Islet of Langerhans (tissue), 1 donor: ENCODE results near the gene ENTREP3.

ENCODE experiments used
- FAIRE-seq: peaks from one replicate; lab custom pipeline; 2011; peaks lifted over from hg19 to GRCh38; lab: Jason Lieb, UNC

Gene ENTREP3

GRCh38 chr1:155277902-155278688, 22.8 kb upstream of the ENTREP3 start:
- no peak for FAIRE-seq

- no peak for FAIRE-seq
Observed at GRCh38 chr1:155277070-155277901, 22.0 kb upstream of the ENTREP3 start, which contains the start of gene HCN3. Gene HCN3, plus strand, starts transcription at chr1:155277463. Its CDS starts 128 bp downstream, at chr1:155277591.

- FAIRE-seq, result no peak
Observed at GRCh38 chr1:155273343-155274245, 18.3 kb upstream of the ENTREP3 start, which contains the start of gene CLK2. Gene CLK2, minus strand, starts transcription at chr1:155273504. Its CDS starts 2,527 bp downstream, at chr1:155270977.

- FAIRE-seq, result no peak
Observed at GRCh38 chr1:155272466-155273342, 17.4 kb upstream of the ENTREP3 start.

GRCh38 chr1:155269381-155269780, 14.1 kb upstream of the ENTREP3 start:
- no peak for FAIRE-seq

- no peak for FAIRE-seq
Observed at GRCh38 chr1:155268630-155269029, 13.3 kb upstream of the ENTREP3 start.

- FAIRE-seq, result no peak
Observed at GRCh38 chr1:155267373-155267772, 12.1 kb upstream of the ENTREP3 start.

GRCh38 chr1:155266553-155266952, 11.3 kb upstream of the ENTREP3 start:
- FAIRE-seq, result no peak

GRCh38 chr1:155263067-155263466, 7.8 kb upstream of the ENTREP3 start:
- no peak for FAIRE-seq

GRCh38 chr1:155261852-155262673, 6.8 kb upstream of the ENTREP3 start, which contains the start of gene SCAMP3:
Gene SCAMP3, minus strand, starts transcription at chr1:155262360. Its CDS starts 209 bp downstream, at chr1:155262151.
- FAIRE-seq, result peak; percentile 13

GRCh38 chr1:155261493-155261851, 6.2 kb upstream of the ENTREP3 start:
- FAIRE-seq, result no peak

- FAIRE-seq, result no peak
Observed at GRCh38 chr1:155260276-155260675, 5.0 kb upstream of the ENTREP3 start.

- no peak for FAIRE-seq
Observed at GRCh38 chr1:155256058-155256852, 972 bp upstream of the ENTREP3 start.

- no peak for FAIRE-seq
Observed at GRCh38 chr1:155254714-155255242, 505 bp downstream of the ENTREP3 start.

GRCh38 chr1:155254228-155254713, 1.0 kb downstream of the ENTREP3 start:
- no peak for FAIRE-seq

GRCh38 chr1:155253797-155254196, 1.5 kb downstream of the ENTREP3 start:
- no peak for FAIRE-seq

- no peak for FAIRE-seq
Observed at GRCh38 chr1:155253208-155253607, 2.1 kb downstream of the ENTREP3 start.

- FAIRE-seq, result no peak
Observed at GRCh38 chr1:155251566-155251965, 3.7 kb downstream of the ENTREP3 start.
